ENCODE data around the gene TMPRSS7.

- no peak for TF ChIP-seq CTCF (IDR thresholded peaks at IDR 0.05)
- no peak for TF ChIP-seq POLR2A (IDR thresholded peaks at IDR 0.05)
Observed at GRCh38 chr3:112041321-112041720, 6.8 kb downstream of the TMPRSS7 start.

Measured in lower leg skin (tissue), 3 donors.